ENCODE measurements around the gene TELO2.

Gene TELO2

DNA sequence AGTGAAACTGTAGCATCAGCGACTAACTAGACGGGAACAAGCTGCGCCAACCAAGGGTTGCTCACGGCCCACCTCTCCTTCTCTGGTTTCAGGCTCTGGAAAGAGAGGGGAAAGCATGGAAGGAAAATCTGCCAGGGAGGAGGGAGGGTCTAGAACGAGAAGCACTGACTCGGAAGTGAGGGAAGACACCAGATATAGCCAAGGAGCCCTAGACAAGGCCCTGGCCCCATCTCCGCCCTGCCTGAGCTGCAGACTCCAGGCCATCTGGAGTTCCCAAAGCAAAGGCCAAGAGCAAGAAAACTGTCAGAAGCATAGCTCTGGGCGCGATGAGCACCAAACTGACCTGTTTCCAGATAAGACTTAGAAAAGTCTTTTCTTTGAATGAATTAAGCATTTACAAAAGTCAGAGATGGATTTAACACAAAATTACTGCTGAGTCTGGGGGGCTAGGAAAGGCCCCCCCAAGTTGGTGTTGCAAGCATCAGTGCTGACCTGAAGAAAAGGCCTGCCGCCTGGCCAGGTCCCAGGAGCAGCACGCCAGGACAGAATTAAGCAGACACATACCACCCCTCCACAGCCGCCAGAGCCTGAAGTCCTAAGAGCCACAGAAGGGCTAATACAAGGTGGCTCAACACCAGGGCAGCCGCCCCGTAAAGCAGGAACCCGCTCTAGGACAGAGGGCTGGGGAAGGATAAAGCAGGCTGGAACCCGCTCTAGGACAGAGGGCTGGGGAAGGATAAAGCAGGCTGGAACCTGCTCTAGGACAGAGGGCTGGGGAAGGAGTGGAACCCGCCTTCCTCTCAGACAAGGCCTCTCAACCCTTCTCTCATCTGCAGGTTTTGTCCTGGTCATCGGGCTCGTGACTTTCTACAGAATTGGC, 61.0 kb downstream of the TELO2 start:
- no peak for DNase-seq (ENCODE audit: low read depth, low spot score)

DNA sequence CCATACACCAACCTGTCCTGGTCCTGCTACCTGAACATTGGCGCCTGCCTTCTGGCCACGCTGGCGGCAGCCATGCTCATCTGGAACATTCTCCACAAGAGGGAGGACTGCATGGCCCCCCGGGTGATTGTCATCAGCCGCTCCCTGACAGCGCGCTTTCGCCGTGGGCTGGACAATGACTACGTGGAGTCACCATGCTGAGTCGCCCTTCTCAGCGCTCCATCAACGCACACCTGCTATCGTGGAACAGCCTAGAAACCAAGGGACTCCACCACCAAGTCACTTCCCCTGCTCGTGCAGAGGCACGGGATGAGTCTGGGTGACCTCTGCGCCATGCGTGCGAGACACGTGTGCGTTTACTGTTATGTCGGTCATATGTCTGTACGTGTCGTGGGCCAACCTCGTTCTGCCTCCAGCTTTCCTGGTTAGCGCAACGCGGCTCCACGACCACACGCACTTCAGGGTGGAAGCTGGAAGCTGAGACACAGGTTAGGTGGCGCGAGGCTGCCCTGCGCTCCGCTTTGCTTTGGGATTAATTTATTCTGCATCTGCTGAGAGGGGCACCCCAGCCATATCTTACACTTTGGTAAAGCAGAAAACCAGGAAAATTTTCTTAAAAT, 61.8 kb downstream of the TELO2 start:
- DNase-seq (ENCODE audit: low read depth, low spot score): no peak

- DNase-seq (ENCODE audit: low read depth, low spot score): no peak
Observed at GRCh38 chr16:1556254-1556653, 63.1 kb downstream of the TELO2 start.

GRCh38 chr16:1557074-1557473, 63.9 kb downstream of the TELO2 start:
- DNase-seq (ENCODE audit: low read depth, low spot score): no peak

DNA sequence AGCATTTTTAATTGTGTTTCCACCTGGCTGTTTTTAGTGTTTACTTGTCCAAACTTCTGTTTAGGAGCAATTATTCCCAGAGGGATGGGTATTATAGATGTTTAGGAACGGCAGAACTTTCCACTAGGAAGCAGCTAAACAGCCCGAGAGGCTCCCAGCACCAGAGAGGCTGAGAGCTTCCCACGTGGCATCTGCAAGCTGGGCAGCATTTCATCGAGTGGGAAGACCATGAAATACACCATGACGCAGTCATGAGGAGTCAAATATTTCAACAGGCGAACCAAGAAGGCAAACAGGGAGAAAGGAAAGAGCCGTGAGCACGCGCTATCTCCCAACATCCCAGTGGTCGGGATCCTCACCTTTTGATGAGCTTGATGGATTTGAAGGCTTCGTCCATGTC, 64.4 kb downstream of the TELO2 start:
- DNase-seq (ENCODE audit: low read depth, low spot score): no peak

- DNase-seq (ENCODE audit: low read depth, low spot score): no peak
Observed at GRCh38 chr16:1559446-1559975, 66.4 kb downstream of the TELO2 start.
